Measurements from ENCODE around the gene B3GNT7.
A peak's percentile ranks its signal among the peaks of the same experiment; 100 is the strongest.
"Not testable (repeated sequence)": the region's sequence is repeated elsewhere in the genome, so short reads cannot be mapped to it uniquely, and the experiment has no call there.

The B3GNT7 gene

DNA sequence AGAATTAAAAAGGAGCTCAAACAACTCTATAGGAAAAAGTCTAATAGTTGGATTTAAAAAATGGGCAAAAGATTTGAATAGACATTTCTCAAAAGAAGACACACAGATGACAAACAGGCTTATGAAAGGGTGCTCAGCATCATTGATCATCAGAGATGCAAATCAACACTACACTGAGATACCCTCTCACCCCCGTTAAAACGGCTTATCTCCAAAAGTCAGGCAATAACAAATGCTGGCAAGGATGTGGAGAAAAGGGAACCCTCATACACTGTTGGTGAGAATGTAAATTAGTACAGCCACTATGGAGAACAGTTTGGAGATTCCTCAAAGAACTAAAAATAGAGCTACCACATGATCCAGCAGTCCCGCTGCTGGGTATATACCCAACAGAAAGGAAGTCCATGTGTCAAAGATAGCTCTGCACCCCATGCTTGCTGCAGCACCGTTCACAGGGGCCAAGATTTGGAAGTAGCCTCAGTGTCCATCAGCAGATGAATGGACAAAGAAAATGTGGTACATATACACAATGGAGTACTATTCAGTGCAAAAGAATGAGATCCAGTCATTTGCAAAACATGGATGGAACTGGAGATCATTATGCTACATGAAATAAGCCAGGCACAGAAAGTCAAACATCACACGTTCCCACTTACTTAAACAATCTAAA lies 46.7 kb upstream of the B3GNT7 start:
- peak; percentile 20; the same call in 1 of the 2 replicates for TF ChIP-seq SPI1 (IDR thresholded peaks at IDR 0.05; ENCODE audit: borderline replicate concordance, low read depth)
- TF ChIP-seq GABPA (IDR thresholded peaks at IDR 0.05; ENCODE audit: low read depth), result no peak
- TF ChIP-seq CTCF (IDR thresholded peaks at IDR 0.05; ENCODE audit: insufficient read depth, low read length), result no peak
- peak; percentile 20; the same call in 1 of the 2 replicates for TF ChIP-seq POLR2AphosphoS5 (IDR thresholded peaks at IDR 0.05; ENCODE audit: low read depth)
- no peak for TF ChIP-seq REST (IDR thresholded peaks at IDR 0.05; ENCODE audit: insufficient replicate concordance, low read depth)
- DNase-seq (ENCODE audit: low read depth in 1 of 2, low spot score in 1 of 2), result no peak
- Histone ChIP-seq H3K4me3 (replicated peaks; ENCODE audit: insufficient read depth, low read length) (no peak overlapping the region), H3K27me3 (ENCODE audit: insufficient read depth, poor library complexity, severe bottlenecking) (no peaks in the 10 kb centered on the region), H3K27ac (replicated peaks) (no peak overlapping the region)

DNA sequence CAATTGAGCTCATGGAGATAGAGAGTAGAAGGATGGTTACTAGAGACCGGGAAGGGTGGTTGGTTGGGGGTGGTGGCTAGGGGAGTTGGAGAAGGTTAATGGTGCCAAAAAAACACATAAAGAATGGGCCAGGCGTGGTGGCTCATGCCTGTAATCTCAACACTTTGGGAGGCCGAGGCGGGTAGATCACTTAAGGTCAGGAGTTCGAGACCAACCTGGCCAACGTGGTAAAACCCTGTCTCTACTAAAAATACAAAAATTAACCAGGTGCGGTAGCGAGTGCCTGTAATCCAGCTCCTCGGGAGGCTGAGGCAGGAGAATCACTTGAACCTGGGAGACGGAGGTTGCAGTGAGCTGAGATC lies 46.2 kb upstream of the B3GNT7 start:
- not testable (repeated sequence) for H3K27me3 ChIP-seq (ENCODE audit: insufficient read depth, poor library complexity, severe bottlenecking); H3K27ac ChIP-seq (replicated peaks); H3K4me3 ChIP-seq (replicated peaks; ENCODE audit: insufficient read depth, low read length); DNase-seq (ENCODE audit: low read depth in 1 of 2, low spot score in 1 of 2)

DNA sequence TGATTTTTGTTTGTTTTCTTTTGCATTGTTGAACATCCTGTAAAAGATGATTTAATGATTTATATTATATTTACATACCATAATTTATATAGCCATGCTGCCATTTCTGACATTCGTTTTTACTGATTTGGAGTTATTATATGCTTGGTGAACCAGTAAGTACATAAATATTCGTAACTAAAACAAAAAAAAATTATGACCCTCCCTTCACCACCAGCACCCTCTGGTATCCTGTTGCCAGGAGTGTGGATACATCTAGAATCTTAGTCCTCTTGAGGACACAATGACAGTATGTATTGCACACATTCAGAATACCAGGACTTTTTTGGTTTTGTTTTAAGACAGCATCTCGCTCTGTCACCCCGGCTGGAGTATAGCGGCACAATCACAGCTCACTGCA lies 43.9 kb upstream of the B3GNT7 start:
- Histone ChIP-seq H3K27me3 (ENCODE audit: insufficient read depth, poor library complexity, severe bottlenecking) (no peaks in the 10 kb centered on the region), H3K4me3 (replicated peaks; ENCODE audit: insufficient read depth, low read length) (no peak overlapping the region), H3K27ac (replicated peaks) (no peak overlapping the region)
- TF ChIP-seq SPI1 (IDR thresholded peaks at IDR 0.05; ENCODE audit: borderline replicate concordance, low read depth) (no peak), CTCF (IDR thresholded peaks at IDR 0.05; ENCODE audit: insufficient read depth, low read length) (no peak), POLR2AphosphoS5 (IDR thresholded peaks at IDR 0.05; ENCODE audit: low read depth) (no peak), GABPA (IDR thresholded peaks at IDR 0.05; ENCODE audit: low read depth) (no peak), REST (IDR thresholded peaks at IDR 0.05; ENCODE audit: insufficient replicate concordance, low read depth) (no peak)
- DNase-seq (ENCODE audit: low read depth in 1 of 2, low spot score in 1 of 2), result no peak

DNA sequence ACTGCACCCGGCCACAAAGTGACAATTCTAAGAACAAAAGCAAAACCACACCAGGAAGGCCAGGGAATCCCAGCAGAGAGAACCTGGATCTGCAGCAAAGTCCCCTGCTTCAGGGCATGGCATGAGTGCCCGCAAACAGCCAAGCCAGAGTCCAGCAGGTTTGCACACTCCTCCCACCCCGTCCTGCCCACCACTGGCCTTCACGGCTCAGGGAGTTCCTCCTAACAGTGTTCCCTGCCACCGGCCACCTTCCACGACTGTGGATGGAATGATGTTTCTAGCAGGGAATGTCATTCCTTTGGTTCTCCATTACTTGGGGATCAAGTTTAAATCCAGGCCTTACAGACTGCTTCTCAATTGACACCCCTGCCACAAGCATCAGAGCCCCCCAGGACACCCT lies 42.0 kb upstream of the B3GNT7 start:
- TF ChIP-seq SPI1 (IDR thresholded peaks at IDR 0.05; ENCODE audit: borderline replicate concordance, low read depth) (no peak), REST (IDR thresholded peaks at IDR 0.05; ENCODE audit: insufficient replicate concordance, low read depth) (no peak), GABPA (IDR thresholded peaks at IDR 0.05; ENCODE audit: low read depth) (no peak), POLR2AphosphoS5 (IDR thresholded peaks at IDR 0.05; ENCODE audit: low read depth) (no peak), CTCF (IDR thresholded peaks at IDR 0.05; ENCODE audit: insufficient read depth, low read length) (no peak)
- H3K27ac ChIP-seq (replicated peaks), result no peak overlapping the region
- DNase-seq (ENCODE audit: low read depth in 1 of 2, low spot score in 1 of 2), result no peak
- H3K27me3 ChIP-seq (ENCODE audit: insufficient read depth, poor library complexity, severe bottlenecking), result no peaks in the 10 kb centered on the region
- H3K4me3 ChIP-seq (replicated peaks; ENCODE audit: insufficient read depth, low read length), result no peak overlapping the region
